Activated CD8-positive, alpha-beta memory T cell treated with anti-CD3 and anti-CD28 coated beads for 36 hours (primary cell): Measurements from ENCODE around the gene MMP28. TPM values are rescaled to one million over a fixed set of nuclear protein-coding genes. Genes with fewer than 3 reads are reported as not detected.

Experiments used
- CTCF ChIA-PET: fragments of 350-600 bp; sonication (Branson Sonifier 250); formaldehyde crosslinking; loops from one replicate; lab custom pipeline; 2021; ENCODE audit warnings: antibody characterized with exemption; lab: Charles Lee
- POLR2A ChIA-PET: fragments of 350-600 bp; sonication (Branson Sonifier 250); formaldehyde crosslinking; loops from one replicate; lab custom pipeline; 2021; ENCODE audit warnings: antibody characterized with exemption; lab: Charles Lee
- total RNA-seq, 2 experiments: library from RNA; stranded (reverse); gene quantifications; one replicate each; pipeline ENCODE4 v1.2.3, GENCODE V29; 2021

The MMP28 gene
- total RNA-seq, 2 experiments from 2014 or later, result not detected

GRCh38 chr17:35725802-35726126 is 69.7 kb downstream of the MMP28 start:
- ChIA-PET CTCF (interaction anchor here (1.4 kb wide), 1 partner anchor 22 kb away, joined by 5 read pairs; no protein-coding TSS in a partner anchor), POLR2A (no interaction called here)

- ChIA-PET CTCF (interaction anchor here (1.4 kb wide), 1 partner anchor 23 kb away, joined by 5 read pairs; no protein-coding TSS in a partner anchor), POLR2A (no interaction called here)
Observed at GRCh38 chr17:35725058-35725457, 70.4 kb downstream of the MMP28 start.

- ChIA-PET CTCF (no interaction called here), POLR2A (no interaction called here)
Observed at GRCh38 chr17:35723735-35724134, 71.7 kb downstream of the MMP28 start.

GRCh38 chr17:35717475-35717874 is 78.0 kb downstream of the MMP28 start:
- POLR2A ChIA-PET, result no interaction called here
- CTCF ChIA-PET, result interaction anchor here (1.2 kb wide), 1 partner anchor 87 kb away, joined by 3 read pairs; no protein-coding TSS in a partner anchor

- POLR2A ChIA-PET, result no interaction called here
Observed at GRCh38 chr17:35716897-35717465, 78.5 kb downstream of the MMP28 start.

GRCh38 chr17:35716173-35716572 is 79.3 kb downstream of the MMP28 start:
- CTCF ChIA-PET, result no interaction called here
- POLR2A ChIA-PET, result interaction anchor here (0.5 kb wide), 1 partner anchor 108 kb away, joined by 5 read pairs; no protein-coding TSS in a partner anchor

More at GRCh38 chr17:35716897-35717465, 78.5 kb downstream of the MMP28 start:
- CTCF ChIA-PET, result interaction anchor here (1.2 kb wide), 1 partner anchor 87 kb away, joined by 3 read pairs; no protein-coding TSS in a partner anchor

Other genes starting within 250 kb of the MMP28 start
- under 1 TPM; 0.19 to 0.32 TPM for gene SLFN14, start 234.8 kb downstream of the MMP28 start, total RNA-seq
- 1 to 10 TPM; 5.4 to 6.0 TPM for gene PEX12, start 217.1 kb downstream of the MMP28 start, total RNA-seq
- 100 to 1,000 TPM; 162 to 163 TPM for gene AP2B1, start 208.3 kb downstream of the MMP28 start, total RNA-seq
- gene RASL10B, start 64.0 kb downstream of the MMP28 start, total RNA-seq, result under 1 TPM; 0.53 to 0.73 TPM
- gene GAS2L2, start 42.4 kb downstream of the MMP28 start, total RNA-seq, result under 1 TPM; 0.10 to 0.15 TPM
- not detected for gene C17orf50, start 34.8 kb downstream of the MMP28 start, total RNA-seq
- 100 to 1,000 TPM; 316 to 323 TPM for gene TAF15, start 13.8 kb upstream of the MMP28 start, total RNA-seq
- gene HEATR9, start 73.2 kb upstream of the MMP28 start, total RNA-seq, result 1 to 10 TPM; 1.5 to 2.3 TPM
- 100 to 1,000 TPM; 455 to 477 TPM for gene CCL5, start 84.7 kb upstream of the MMP28 start, total RNA-seq
- 1 to 10 TPM; 3.2 to 3.9 TPM for gene RDM1, start 135.1 kb upstream of the MMP28 start, total RNA-seq
- not detected for gene LYZL6, start 148.1 kb upstream of the MMP28 start, total RNA-seq
- not detected for gene CCL16, start 185.9 kb upstream of the MMP28 start, total RNA-seq
- gene CCL14, start 191.1 kb upstream of the MMP28 start, total RNA-seq, result not detected
- gene CCL15, start 205.9 kb upstream of the MMP28 start, total RNA-seq, result not detected
- under 1 TPM; 0.36 to 0.42 TPM for gene CCL23, start 222.3 kb upstream of the MMP28 start, total RNA-seq